T-helper 9 cell (primary cell): ENCODE results near the gene PSMG4.

Source experiments
- DNase-seq: peaks from one replicate; pipeline ENCODE4 v3.0.0-alpha.2; 2020

PSMG4 gene

DNA sequence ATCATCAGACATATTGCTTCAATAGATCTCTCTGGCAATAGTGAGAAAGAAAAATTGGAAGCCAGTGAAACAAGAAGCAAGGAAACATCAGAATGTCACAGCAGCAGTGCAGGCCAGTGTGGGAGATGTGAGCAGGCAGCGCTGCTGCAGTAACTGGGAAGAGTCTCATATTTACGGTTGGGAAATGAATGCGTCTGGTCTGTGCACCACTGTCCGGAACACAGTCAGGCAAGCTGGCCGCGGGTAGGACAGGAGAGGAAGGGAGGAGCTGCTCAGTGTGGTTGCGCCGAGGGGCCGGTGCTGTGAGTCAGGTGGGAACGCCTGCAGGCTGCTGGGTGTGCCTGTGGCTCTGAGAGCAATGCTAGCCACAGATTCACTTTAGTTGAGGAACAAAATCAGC, 6.4 kb upstream of the PSMG4 start:
- DNase-seq, result no peak

DNA sequence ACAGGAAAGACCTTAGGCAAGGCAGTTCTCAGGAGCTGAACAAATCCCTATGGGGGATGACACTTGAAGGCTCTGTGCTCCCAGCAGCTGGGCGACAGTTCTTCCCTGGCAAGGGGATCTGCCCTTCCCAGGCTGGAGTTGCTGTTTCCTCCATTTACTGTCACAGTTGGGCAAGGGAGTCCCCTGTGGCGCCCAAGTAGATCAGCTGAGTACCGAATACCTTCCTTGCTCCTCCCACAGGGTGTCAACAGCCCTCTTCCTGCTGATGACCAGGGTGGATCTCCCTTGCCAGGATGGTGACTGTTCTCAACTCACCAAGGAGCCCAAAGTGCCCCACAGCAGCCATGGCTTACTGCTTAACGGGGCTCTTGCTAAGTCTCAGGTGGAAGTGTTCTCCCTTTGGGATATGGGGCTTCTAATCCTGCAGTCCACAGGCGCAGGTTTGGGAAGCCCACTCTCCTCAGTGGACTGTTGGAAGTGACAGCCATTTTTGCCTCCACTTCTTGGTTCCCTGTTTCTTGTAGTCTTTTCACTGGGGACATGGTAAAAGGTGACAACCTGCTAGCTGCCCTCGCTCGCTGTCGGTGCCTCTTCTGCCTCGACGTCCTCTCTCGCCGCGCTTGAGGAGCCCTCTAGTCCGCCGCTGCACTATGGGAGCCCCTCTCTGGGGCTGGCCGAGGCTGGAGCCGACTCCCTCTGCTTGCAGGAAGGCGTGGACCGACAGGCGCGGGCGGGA, 5.7 kb upstream of the PSMG4 start:
- DNase-seq, result no peak

DNA sequence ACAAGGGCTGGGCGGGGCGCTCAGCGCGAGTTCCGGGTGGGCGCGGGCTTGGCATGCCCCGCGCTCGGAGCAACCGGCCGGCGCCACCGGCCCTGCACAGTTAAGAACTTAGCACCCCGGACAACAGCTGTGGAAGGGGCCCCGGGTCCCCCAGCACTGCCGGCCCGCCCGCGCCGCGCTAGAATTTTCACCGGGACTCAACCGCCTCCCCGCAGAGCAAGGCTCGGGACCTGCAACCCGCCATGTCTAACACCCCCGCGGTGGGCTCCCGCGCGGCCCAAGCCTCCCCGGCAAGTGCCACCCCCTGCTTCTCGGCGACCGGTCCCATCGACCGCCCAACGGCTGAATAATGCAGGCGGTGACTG, 5.2 kb upstream of the PSMG4 start:
- no peak for DNase-seq

DNA sequence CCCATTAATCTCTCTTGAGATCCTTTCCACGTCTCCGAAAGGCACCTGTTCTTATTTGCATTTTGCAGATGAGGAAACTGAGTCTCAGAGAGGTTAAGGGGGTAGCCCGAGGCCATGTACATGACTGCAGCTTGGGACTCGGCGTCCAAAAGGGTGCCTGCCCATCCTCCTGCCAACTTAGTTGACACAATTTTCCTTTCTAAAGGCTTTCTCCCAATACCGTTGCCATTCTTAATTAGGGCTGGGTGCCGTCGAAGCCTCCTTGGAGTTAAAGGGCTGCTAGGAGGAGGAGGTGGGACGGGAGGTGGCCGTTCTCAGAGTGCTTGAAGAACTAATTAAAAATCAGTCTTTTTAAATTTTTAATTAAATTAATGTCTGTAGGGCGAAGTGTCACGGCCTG, 546 bp upstream of the PSMG4 start:
- no peak for DNase-seq

DNA sequence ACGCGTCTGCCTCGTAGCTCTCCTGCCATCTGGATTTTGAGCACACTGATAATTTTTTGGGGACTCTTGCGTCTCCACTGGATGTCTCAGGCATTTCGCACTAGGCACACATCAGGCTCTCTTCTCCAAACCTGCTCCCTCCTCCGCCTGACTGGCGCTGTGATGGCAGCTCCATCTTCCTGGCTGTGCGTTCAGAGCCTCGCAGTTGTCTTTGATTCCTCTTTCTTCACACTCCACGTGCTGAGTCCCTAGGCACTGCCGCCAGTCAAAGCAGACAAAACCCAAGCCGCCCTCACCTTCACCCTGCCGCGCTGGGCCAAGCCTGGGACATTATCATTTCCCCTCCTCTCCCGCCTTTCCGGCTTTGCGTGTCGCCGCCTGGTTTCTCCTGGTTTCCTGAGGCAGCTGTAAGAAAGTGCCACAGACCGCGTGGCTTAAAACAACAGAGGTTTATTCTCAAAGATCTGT, 778 bp downstream of the PSMG4 start:
- DNase-seq, result no peak

DNA sequence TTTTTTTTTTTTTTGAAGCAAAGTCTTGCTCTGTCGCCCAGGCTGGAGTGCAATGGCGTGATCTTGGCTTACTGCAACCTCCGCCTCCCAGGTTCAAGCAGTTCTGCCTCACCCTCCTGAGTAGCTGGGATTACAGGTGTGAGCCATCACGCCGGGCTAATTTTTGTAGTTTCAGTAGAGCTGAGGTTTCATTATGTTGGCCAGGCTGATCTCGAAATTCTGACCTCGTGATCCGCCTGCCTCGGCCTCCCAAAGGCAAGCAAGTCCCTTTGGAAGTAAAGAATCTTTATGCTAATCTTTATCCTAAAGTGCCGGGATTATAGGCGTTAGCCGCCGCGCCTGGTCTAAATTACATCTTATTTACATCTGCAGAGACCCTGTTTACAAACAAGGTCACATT, 1.5 kb downstream of the PSMG4 start:
- no peak for DNase-seq

DNA sequence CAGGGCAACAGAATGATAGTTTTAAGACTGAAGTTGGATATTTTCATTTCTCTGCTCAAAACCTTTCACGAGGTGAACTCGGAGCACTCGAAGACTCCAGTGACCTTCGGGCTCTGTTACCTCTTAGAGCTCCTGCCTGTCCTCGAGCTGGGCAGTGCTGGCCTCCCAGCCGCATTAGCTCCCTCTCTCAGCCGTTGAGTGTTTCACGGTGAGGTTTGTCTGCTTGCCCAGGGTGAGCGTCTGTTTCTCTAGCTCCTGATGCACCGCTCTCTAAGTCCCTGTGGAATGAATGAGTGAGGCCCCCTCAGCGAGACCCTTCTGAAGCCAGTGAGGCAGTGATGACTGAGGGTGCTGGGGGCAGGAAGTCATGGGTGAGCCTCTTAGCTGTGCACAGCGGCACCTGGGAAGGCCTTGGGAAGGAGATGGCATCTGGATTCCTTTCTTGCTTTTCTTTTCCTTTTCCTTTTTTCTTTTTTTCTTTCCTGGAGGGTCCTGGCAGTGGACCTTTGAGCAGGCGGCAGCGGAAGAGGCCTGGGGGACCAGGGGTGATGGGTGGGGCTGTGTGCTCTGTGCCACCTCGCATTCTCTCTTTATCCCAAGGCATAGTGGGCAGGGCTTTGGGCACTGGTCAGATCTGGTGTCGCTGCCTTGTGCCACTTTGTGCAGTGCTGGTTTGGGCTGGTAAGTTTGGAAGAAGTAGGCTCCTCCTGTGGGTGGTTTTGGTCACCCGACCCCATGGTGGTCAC, 2.2 kb downstream of the PSMG4 start:
- DNase-seq, result no peak

DNA sequence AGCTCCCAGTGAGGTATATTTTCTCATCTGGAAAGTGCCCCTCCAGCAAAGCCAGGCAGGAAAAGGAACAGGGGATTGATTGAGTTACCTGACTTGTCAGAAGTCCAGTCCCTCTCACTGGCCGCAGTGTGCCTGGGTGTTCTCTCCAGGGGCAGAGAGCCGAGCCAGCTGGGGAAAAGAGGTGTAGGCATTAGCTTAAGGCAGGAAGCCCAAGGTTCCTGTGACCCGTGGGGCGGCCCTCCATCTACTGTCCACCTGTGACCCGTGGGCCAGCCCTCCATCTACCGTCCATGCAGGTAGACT, 2.7 kb downstream of the PSMG4 start:
- DNase-seq, result no peak

DNA sequence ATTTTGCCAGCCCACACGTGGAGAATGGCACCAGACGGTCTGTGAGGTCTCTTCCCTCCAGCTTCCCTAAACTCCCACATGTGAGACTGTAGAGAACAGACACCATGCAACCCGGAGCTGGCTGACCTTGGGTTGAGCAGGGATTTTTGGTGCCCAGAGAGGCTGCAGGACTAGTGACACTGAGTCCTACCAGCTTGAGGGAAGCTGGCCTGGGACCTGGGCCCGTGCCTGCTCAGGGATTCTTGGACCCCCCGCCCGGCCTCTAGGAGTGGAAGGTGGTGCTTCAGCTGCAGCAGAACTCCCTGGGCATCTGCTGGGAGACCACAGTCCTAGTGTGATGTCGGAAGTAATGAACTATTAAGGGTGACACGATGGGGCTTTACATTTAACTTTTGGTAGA, 3.2 kb downstream of the PSMG4 start:
- no peak for DNase-seq

DNA sequence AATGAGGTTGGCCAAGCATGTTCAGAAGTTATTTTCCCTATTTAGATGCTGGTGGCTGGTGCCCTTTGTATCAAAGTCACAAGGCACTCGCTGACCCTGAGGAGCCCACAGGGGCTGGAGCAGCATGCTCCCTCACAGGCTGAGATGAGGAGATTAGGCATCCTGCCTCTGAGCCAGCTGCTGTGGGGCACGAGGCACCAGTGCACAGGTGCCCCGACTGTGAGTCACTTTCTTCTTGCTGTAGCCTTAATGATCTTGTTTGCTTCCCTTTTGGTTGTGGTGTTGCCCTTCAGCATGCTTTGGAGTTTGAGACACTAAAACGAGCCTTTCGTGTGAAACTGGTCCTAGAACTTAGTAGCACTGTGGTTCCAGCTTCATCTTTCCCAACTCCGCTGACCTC, 4.3 kb downstream of the PSMG4 start:
- DNase-seq, result no peak

DNA sequence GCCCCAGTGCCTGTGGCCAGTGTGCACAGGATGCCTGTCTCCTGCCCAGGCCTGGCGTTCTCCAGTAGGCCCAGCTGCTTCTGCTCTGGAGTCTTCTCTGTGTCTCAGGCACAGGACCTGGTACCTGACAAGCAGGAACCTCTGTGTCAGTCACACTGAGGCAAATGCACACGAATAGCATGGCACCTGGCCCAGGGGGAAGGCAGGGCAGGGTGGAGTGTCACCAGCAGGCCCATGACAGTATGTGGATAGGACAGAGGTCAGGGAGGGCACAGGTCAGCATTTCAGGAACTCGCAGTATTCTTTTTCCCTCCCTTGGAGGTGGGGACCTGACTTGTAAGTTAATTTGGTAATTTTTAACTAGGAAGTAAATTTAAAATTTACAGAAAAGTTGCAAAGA, 5.6 kb downstream of the PSMG4 start:
- DNase-seq, result no peak

DNA sequence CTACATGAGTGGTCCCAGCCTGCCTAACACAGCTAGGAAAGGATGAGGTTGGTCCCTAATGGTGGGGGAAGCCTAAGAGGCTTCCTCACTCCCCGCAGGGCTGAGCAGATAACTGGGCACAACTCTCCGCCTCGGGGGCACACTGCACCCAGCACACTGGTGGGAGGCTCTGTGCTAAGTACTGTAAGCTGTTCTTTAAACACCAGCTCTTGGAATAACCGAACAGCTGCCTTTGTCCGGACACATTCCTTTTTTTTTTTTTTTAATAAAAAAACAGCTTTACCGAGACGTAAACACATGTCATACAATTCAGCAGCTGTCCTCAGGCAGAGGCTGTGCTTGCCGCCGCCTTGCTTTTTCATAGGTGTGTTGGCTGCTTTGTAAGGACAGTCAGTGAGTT, 6.9 kb downstream of the PSMG4 start:
- no peak for DNase-seq

DNA sequence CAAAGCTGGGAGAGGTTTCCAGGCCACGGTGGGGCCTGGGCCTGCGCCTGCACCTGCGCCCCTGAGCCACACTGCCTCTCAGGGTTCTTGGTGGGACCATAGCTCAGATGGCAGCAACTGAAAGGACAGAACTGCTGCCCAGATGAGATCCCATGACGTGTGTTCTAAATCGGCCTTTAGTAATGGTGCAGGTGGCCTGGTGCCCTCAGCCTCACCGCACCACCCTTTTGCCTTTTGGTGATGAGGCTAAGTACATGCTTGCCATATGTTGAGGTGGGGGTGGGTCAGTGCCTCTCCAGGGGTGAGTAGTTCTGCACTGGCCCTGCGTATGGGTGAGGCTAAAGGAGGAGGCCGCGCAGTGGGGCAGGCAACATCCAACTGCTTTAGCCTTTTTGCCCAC, 7.4 kb downstream of the PSMG4 start:
- DNase-seq, result no peak

DNA sequence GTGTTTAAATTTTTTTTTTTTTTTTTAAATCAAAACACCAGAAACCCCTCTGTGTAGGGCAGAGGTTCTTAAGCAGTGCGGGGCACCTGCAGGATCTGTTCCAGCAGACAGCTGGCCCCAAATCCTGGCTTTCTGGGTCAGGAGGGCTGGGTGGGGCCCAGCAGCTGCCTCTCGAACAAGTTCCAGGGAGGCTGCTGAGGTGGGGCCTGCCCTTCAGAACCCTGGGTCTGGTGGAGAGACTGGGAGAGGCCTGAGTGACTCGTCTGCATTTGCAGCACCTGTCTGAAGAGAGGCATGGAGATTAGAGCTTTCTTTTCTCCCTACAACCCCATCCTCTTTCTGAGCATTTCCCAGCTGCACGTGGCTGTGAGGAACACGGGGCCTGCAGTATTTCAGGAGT, 8.4 kb downstream of the PSMG4 start:
- DNase-seq, result no peak

DNA sequence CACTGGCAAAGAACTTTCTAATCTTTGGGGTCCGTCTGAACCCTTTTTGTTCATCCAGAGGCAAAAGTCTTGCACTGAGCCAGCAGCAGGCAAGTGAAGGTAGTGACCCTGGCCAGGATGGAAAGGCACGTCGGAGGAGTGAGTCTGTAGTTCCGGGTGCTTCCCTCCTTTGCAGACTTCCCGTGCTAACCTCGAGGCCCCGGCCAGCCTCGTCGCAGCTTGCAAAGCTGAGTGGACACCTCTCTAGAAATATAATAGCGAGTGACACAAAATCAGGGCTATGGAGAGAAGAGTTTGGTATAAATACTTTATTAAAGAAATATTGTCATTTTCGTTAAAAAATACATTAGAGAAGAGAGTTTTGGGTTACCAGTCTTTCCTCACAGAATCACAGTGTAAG, 9.9 kb downstream of the PSMG4 start:
- no peak for DNase-seq

DNA sequence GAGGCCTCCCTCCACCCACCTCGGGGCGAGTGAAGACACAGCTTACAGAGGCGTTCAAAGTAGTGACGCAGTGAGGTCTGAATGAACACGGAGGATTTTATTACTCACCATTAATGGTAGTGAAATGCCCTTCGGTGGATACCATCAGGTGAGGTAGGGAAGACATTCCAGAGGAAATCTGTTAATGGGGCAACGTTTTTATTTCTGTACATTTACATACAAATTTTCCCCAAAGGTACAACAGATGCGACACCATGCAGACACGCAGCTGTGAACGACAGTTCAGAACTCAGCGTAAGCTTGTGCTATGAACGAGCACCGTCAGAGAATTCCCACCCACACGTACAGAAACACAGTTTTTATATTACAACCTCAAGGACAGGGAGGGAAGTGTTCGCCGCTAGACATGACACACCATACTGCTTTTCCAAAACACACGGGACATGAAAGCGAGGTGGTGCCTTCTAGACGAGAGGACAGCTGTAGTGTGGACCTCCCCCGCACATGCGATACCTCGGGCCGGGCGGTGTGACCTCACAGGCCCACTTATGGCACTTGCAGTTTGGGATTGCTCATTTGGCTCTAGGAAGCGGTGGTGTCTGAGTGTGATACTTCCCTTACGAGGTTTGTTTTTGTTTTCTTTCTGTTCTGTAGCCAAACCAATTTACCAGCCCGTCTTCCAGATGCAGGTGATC, 10.7 kb downstream of the PSMG4 start:
- DNase-seq, result no peak

DNA sequence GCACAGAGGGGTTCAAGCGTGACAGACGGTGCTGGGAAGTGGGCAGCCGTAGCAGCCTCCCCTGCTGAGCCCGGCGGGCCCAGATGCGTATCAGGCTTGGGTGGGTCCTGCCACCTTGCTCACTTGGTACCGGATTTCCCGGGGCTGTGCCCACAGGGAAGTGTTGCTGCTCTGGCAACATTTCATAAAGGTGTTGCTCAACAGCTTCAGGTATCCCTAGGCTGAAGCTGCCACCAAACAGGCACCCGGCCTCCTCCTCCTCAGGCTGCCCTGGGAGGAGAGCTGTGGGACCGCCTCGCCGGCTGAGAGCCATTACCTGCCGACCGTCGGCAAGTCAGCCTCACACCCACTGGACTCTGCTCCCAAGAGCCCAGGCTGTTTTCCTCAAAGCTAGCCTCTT, 11.5 kb downstream of the PSMG4 start:
- no peak for DNase-seq

DNA sequence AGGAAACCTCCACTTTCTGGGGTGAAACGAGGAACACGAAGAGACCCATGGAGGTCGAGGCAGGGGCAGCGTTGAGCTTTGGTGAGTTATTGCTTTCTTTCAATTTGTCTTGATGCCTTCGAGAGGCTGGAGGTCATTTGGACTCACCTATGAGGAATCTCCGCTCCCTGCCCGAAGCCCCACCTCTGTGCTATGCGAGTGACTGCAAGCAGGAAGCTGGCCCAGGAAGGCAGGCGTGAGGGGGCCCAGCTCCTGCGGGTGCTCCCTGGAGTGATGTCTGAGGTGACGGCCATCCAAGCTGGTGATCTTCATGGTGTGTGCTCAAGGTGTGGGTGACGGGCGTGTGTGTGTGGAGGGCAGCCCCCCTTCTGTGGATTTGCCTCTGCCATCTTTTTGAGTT, 13.0 kb downstream of the PSMG4 start:
- no peak for DNase-seq

DNA sequence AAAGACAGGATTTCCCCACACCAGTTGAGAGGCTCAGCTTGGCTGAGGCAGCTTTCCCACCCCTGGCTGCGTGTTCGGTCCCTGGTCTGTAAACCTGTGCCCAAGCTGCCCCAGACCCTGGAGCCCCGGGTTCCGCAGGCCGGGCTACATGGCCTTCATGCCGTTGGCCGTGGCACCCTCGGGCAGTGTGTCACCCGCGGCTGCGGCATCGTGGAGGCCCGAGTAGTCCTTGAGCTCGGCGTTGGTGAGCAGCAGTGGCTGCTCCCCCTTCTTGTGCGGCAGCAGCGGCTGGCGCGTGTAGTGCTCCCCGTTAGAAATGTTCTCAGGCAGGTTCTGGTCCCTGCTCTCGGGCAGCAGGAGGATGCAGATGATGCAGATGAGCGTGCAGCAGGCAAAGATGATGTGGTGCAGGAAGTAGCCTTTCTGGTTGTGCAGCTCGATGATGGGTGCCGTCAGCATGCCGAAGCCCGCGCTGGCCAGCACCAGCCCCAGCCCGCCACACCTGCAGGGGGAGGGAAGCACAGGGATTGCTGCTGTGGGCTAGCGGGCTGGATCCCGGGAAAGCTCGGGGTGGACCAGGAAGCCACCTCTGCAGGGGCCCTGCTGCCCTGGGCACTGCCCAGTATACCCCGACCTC, 14.3 kb downstream of the PSMG4 start:
- DNase-seq, result no peak

DNA sequence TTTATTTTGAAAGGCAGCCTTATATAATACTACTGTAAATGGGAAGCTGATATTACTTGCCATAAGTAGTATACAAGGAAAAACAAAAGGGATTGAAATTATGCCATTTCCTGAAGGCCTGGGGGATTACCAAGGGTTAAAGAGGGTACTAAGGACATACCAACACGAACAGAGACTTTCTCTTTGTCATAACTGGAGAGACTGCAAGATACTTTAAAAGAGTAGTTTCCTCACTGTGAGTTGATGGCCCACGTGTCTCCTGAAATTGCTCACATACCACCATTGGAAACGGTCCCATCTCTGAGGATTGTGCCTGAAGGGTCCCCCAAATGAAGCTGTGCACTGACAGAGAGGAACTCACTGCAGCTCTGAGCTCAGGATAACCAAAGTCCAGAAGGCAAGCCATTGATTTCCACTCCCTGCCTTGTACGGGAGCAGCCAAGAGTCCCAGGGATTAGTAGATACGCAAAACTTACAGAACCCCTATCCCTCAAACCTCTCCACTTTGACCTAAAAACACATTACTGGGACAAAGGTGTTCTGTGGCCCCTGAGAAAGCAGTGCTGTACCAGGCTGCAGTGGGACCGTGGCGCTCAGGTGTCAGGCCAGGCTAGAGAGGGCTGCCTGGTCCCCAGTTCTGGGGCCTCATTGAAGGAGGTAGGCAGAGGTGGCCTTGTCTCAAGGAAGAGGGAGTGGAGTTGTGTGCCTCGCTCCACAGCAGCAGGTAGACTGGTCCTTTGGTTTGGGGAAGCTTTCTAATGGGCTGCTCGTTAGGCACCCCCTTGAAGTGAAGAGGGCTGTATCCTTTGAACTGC, 15.2 kb downstream of the PSMG4 start:
- no peak for DNase-seq

DNA sequence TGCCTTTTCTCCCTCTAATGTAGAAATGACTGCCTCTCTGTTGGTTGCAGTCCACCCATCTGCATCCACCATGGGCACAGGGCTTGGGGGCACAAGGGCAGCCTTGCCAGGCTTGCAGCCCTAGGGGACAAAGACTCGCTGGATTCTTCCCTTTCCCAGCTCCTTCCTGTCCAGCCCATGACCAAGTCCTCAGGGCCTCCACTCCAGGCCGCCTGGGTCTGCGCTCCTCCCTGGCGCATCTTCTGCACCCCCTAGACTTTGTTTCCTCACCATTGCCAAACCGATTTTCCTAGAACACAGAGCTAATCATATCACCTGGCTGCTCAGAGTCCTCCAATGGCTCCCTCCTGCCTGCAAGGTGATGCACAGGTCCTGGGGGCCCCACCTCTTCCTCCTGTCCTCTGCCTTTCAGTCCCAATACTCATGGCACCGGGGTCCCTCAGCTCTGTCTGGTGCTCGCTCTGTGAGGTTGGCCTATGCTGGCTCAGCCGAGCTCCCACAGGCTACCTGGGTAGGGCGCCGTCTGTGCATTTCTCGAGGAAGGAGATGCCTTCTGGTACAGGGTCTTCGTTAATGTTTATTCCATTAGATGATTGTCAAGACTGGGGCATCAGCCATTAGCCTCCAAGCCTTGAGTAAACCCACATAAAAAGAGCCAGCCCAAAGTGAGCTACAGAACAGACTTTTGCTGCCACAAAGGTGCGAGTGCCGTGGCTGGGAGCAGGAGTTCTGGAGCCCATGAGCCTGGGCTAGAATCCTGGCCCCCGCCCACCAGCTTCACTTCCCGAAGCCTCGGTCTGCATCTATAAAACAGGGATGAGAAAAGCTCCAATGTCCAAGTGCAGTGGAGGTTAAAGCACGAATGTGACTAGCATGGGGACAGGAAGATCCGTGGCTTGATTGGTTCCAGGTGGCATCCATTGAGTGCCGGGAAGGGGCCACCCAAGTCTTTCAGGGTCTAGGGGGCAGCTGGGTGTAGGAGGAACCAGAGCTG, 17.7 kb downstream of the PSMG4 start:
- no peak for DNase-seq

DNA sequence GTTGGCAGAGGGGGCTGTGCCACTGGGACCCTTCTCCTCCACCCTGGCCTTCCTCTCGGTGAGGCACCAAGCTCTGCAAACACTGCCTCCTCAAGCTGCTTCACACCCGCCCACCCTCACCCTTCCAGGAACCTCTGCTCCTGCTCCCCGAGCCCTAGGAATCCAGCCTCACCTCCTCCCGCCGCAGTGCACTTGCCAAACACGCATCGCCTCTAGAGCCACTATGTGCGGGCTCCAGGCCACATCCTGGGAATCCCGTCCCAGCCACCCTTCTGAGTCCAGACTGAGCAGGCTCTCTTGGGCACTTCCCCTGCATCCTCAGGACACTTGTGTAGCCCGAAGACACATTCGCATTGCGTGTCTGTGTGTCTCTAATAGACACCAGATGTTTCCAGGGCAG, 18.5 kb downstream of the PSMG4 start:
- DNase-seq, result no peak
